ENCODE results near the gene TACC2.

GRCh38 chr10:122285506-122286444 lies 296.8 kb downstream of the TACC2 start:
- TF ChIP-seq CTCF (IDR thresholded peaks at IDR 0.05) (no peak), POLR2AphosphoS5 (IDR thresholded peaks at IDR 0.05; ENCODE audit: insufficient read depth in 1 of 2, low read depth in 1 of 2) (no peak)

All from vagina (tissue), 2 donors.